ENCODE data around the gene KIF1B.

The KIF1B gene

DNA sequence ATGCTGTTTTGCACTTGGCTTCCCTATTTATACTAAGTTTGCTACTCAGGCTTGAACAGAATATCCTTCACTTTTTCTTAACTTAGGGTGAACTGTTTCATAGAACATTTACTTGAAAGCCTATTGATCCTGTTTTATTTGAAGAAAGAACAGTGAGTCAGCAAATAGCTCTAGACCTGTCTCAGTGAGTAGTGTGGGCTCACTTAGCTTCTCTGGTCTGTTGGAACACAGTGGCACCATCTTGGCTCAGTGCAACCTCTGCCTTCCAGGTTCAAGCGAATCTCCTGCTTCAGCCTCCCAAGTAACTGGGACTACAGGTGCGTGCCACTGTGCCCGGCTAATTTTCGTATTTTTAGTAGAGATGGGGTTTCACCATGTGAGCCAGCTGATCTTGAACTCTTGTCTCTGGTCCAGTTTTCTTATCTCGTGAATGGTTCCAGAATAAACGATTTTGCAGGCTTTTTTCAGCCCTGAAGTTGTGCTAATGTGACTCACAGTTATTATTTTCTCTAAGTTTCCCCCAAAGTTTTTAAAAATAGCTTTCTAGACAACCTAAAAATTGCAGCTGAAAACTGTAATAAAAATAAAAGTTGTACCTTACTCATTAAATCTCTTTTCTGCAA lies 76.8 kb downstream of the KIF1B start:
- H3K9ac ChIP-seq (ENCODE audit: low read depth, low read length), result no peak overlapping the region
- no peaks in the 10 kb centered on the region for H4K20me1 ChIP-seq (ENCODE audit: insufficient read depth, low read length)
- no peaks in the 10 kb centered on the region for H3K9me3 ChIP-seq (ENCODE audit: insufficient read depth, low read length, severe bottlenecking)
- H2AFZ ChIP-seq (ENCODE audit: low read depth, low read length), result no peak overlapping the region
- ATAC-seq (ENCODE audit: insufficient read depth, low read depth) (no peak), DNase-seq (no peak)
- peaks cover 9% of the 10 kb centered on the region; the same call in 1 of the 2 replicates for H3K36me3 ChIP-seq (ENCODE audit: insufficient read depth, low read length)
- no peaks in the 10 kb centered on the region for H3K27me3 ChIP-seq (ENCODE audit: insufficient read depth, low read length, poor library complexity)
- no peak overlapping the region for H3K4me3 ChIP-seq (ENCODE audit: low read depth in 1 of 2, low read length in 2 of 2)
- H3K79me2 ChIP-seq (ENCODE audit: insufficient read depth, low read length), result no peaks in the 10 kb centered on the region
- no peaks in the 10 kb centered on the region for H3K4me1 ChIP-seq (ENCODE audit: insufficient read depth, low read length)
- no peak overlapping the region for H3K4me2 ChIP-seq (ENCODE audit: insufficient read depth, low read length)
- TF ChIP-seq EZH2 (IDR thresholded peaks at IDR 0.05; ENCODE audit: borderline replicate concordance, low read depth, low read length, severe bottlenecking), result no peak
- TF ChIP-seq, protein P1, sequence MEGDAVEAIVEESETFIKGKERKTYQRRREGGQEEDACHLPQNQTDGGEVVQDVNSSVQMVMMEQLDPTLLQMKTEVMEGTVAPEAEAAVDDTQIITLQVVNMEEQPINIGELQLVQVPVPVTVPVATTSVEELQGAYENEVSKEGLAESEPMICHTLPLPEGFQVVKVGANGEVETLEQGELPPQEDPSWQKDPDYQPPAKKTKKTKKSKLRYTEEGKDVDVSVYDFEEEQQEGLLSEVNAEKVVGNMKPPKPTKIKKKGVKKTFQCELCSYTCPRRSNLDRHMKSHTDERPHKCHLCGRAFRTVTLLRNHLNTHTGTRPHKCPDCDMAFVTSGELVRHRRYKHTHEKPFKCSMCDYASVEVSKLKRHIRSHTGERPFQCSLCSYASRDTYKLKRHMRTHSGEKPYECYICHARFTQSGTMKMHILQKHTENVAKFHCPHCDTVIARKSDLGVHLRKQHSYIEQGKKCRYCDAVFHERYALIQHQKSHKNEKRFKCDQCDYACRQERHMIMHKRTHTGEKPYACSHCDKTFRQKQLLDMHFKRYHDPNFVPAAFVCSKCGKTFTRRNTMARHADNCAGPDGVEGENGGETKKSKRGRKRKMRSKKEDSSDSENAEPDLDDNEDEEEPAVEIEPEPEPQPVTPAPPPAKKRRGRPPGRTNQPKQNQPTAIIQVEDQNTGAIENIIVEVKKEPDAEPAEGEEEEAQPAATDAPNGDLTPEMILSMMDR (IDR thresholded peaks at IDR 0.05; ENCODE audit: borderline replicate concordance, extremely low read depth, low read length, poor library complexity, severe bottlenecking), result no peak
- no peak overlapping the region for H3K27ac ChIP-seq (ENCODE audit: low read length)

- Histone ChIP-seq H3K9me3 (ENCODE audit: insufficient read depth, low read length, severe bottlenecking) (no peaks in the 10 kb centered on the region), H3K79me2 (ENCODE audit: insufficient read depth, low read length) (no peaks in the 10 kb centered on the region), H3K4me3 (ENCODE audit: low read depth in 1 of 2, low read length in 2 of 2) (no peak overlapping the region), H4K20me1 (ENCODE audit: insufficient read depth, low read length) (no peaks in the 10 kb centered on the region), H3K27me3 (ENCODE audit: insufficient read depth, low read length, poor library complexity) (no peaks in the 10 kb centered on the region), H3K27ac (ENCODE audit: low read length) (no peak overlapping the region), H3K4me1 (ENCODE audit: insufficient read depth, low read length) (no peaks in the 10 kb centered on the region), H2AFZ (ENCODE audit: low read depth, low read length) (no peak overlapping the region), H3K4me2 (ENCODE audit: insufficient read depth, low read length) (no peak overlapping the region), H3K9ac (ENCODE audit: low read depth, low read length) (no peak overlapping the region), H3K36me3 (ENCODE audit: insufficient read depth, low read length) (0 out of 2 replicates have a peak, but pooled peaks cover 3% of the 10 kb centered on the region)
- DNase-seq, result no peak
- ATAC-seq (ENCODE audit: insufficient read depth, low read depth), result no peak
- no peak for TF ChIP-seq EZH2 (IDR thresholded peaks at IDR 0.05; ENCODE audit: borderline replicate concordance, low read depth, low read length, severe bottlenecking)
- TF ChIP-seq, protein P1 (IDR thresholded peaks at IDR 0.05; ENCODE audit: borderline replicate concordance, extremely low read depth, low read length, poor library complexity, severe bottlenecking), result no peak
Measured at GRCh38 chr1:10288029-10288615, 77.8 kb downstream of the KIF1B start.

GRCh38 chr1:10291705-10292104 lies 81.3 kb downstream of the KIF1B start:
- Histone ChIP-seq H3K4me2 (ENCODE audit: insufficient read depth, low read length) (no peak overlapping the region), H3K9ac (ENCODE audit: low read depth, low read length) (no peak overlapping the region), H3K9me3 (ENCODE audit: insufficient read depth, low read length, severe bottlenecking) (no peaks in the 10 kb centered on the region), H3K27ac (ENCODE audit: low read length) (no peak overlapping the region), H3K36me3 (ENCODE audit: insufficient read depth, low read length) (peaks cover 6% of the 10 kb centered on the region), H3K4me1 (ENCODE audit: insufficient read depth, low read length) (no peaks in the 10 kb centered on the region), H3K79me2 (ENCODE audit: insufficient read depth, low read length) (no peaks in the 10 kb centered on the region), H2AFZ (ENCODE audit: low read depth, low read length) (no peak overlapping the region), H3K4me3 (ENCODE audit: low read depth in 1 of 2, low read length in 2 of 2) (no peak overlapping the region), H4K20me1 (ENCODE audit: insufficient read depth, low read length) (no peaks in the 10 kb centered on the region), H3K27me3 (ENCODE audit: insufficient read depth, low read length, poor library complexity) (no peaks in the 10 kb centered on the region)
- ATAC-seq (ENCODE audit: insufficient read depth, low read depth) (no peak), DNase-seq (no peak)
- TF ChIP-seq EZH2 (IDR thresholded peaks at IDR 0.05; ENCODE audit: borderline replicate concordance, low read depth, low read length, severe bottlenecking), result no peak
- TF ChIP-seq, protein P1 (IDR thresholded peaks at IDR 0.05; ENCODE audit: borderline replicate concordance, extremely low read depth, low read length, poor library complexity, severe bottlenecking), result no peak
